CD4-positive, alpha-beta T cell treated with Interleukin-2 at 100 ng/mL for 4 hours (primary cell): Measurements from ENCODE around the gene MMP17.
"Not testable (repeated sequence)": the region's sequence is repeated elsewhere in the genome, so short reads cannot be mapped to it uniquely, and the experiment has no call there.

ENCODE experiments used
- DNase-seq: peaks from one replicate; pipeline ENCODE4 v3.0.0-alpha.2; 2020; ENCODE audit warnings: low spot score

The MMP17 gene

DNA sequence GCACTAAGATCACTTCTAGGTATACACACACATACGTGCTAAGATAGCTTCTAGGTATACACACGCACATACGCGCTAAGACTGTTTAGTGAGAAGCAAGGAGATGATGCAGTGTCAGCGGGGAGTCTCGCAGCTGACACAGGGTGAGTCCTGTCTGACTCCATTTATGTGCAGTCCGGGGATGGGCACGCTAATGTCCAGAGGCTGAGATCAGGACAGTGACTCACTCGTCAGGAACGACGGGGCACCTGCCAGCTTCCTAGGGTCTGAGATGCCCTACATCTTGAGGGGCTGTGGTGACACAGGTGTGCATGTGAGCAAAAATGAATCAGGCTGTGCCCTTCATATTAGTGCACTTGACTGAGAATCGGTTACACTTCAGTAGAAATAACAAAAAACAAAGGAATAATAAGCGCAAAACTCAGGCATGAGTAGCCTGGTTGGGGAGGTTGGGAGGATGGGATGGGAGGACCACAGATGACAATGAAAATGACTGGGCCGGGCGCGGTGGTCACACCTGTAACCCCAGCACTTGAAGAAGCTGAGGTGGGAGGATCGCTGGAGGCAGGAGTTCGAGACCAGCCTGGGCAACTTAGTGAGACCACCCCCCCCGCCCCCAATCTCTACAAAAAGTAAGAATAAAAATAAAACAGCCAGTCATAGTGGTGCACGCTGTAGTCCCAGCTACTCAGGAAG, 37.1 kb downstream of the MMP17 start:
- DNase-seq = no peak

DNA sequence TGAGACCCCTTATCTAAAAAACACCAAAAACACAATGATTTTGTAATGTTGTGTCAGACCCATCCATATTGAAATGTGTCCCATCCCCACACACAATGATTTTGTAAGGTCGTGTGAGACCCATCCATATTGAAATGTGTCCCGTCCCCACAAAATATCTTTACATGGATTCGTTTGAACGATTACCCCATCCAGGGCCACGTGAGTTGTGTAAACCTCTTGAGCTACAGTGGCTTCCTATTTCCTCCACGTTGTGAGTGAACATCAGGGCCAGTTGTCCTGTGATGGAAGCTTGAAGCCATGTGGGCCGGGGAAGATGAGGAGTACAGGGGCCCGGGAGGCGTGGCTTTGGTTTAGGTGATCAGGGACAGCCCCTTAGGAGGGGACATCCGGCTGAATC, 39.3 kb downstream of the MMP17 start:
- DNase-seq = no peak

- no peak for DNase-seq
Measured at GRCh38 chr12:131867891-131868675, 39.9 kb downstream of the MMP17 start.

- no peak for DNase-seq
Measured at GRCh38 chr12:131869871-131870418, 41.8 kb downstream of the MMP17 start.

- no peak for DNase-seq
Measured at GRCh38 chr12:131871677-131872076, 43.5 kb downstream of the MMP17 start.

DNA sequence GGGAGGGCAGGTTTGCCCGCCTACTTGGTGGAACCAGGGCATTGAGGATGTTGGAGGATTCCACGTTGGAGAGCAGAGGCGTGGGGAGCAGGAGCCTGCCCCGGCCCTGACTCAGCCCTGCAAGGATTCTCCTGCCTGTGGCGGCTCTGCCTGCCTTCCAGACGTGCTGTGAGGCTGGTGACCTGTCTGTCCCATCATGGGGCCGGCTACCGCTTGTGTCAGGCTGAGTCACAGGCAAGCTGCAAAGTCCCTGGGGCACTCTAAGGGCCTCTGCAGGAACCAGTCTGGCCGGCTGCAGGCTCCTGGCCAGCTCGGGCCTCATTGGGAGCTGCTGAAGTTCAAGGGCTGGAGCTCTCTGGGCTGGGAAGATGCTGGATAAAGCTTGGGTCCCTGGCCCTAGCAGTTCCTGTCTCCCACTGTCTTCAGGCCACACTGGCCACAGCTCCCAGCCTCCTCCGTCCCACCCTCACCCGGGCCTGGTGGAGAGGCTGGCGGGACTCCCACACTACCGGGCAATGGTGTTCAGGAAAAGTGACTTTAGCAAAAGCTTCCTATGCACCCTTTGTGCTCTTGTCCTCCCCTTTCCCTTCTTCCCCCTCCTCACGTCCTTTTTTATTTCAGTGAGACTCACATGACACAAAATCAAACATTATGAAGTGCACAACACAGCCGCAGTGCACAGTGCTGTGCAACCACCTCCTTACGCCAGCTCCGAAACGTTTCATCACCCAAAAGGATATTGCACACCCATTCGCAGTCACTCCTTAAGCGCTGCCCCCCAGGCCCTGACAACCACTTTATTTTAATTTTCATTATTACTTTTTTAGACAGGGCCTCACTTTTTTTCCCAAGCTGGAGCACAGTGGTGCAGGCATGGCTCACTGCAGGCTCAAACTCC, 44.2 kb downstream of the MMP17 start:
- no peak for DNase-seq

- no peak for DNase-seq
Measured at GRCh38 chr12:131873293-131873692, 45.1 kb downstream of the MMP17 start.

DNA sequence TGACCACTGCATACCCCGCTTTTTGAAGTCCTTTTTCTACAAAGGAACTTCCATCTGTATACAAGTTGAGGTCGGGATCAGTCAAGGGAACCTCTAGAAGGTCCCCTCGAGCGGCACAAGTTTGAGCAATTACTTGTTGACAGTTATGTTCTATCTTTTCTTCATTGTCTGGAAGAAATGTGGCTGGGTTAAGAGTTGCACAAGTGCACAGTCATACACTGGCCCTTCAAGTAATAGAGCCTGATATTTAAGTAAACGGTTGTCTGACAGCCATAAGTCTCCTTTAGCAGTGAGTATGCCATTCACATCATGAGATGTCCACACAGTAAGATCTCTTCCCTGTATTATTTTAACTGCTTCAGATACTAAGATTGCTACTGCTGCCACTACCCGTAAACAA, 46.8 kb downstream of the MMP17 start:
- DNase-seq = not testable (repeated sequence)

DNA sequence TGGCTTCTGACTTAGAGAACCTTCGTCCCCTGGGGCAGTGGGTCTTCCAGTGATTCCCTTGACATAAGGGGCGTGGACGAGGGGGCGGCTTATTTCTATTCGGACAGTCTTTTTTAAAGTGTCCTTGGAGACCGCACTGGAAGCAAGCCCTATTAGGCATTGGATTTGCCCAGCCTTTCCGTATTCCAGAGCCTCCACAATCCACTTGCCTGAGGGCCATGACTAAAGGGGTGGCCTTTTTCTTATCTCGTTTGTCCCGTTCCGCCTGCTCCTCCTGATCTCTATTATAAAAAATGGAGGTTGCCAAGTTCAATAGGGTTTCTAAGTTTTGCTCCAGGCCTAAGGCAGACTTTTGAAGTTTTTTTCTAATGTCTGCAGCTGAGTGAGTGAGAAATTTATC, 49.0 kb downstream of the MMP17 start:
- not testable (repeated sequence) for DNase-seq

DNA sequence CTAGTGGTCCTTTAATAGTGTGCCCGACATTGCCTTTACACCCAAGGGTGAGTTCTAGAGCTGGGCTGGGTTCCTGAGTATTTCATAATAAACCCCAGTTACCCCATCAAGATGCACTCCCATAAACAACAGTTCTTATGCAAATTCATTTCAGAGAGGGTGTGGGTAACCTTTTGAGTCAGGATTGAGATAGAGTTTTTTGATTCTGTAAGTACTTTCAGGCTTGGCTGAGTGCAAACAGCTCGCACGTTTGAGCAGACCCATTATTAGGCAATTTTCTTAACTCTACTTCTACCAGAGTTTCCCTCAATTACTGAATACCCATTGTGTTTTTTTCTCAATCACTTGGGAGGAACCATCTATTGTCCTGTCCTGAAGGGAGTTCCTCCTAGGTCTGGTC, 50.2 kb downstream of the MMP17 start:
- not testable (repeated sequence) for DNase-seq

GRCh38 chr12:131882804-131883520, 54.8 kb downstream of the MMP17 start:
- no peak for DNase-seq

DNA sequence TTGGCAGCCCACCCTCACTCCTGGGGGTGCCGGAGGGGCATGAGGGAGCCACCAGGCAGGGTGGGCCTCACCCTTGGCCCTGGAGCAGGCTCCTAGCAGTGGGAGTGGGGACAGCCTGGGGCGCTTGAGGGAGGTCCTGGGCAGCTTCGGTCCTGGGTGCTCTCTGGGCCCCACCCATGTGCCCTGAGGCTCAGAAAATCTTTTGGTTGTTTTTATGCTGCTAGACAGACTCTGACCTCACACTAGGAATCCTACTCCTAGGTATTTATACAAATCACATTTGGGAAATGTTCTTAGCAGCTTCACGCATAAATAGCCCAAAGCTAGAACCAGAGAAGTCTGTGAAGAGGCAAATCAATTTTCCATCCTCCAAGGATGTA, 55.3 kb downstream of the MMP17 start:
- DNase-seq = no peak

DNA sequence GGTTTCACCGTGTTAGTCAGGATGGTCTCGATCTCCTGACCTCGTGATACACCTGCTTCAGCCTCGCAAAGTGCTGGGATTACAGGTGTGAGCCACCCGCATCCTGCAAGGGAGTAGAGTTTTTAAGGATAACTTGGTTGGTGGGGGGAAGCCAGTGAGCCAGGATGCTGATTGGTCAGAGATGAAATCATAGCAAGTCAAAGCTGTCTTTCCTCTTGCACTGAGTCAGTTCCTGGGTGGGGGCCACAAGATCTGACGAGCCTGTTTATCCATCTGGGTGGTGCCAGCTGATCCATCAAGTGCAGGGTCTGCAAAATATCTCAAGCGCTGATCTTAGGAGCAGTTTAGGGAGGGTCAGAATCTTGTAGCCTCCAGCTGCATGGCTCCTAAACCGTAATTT, 56.9 kb downstream of the MMP17 start:
- DNase-seq = not testable (repeated sequence)

DNA sequence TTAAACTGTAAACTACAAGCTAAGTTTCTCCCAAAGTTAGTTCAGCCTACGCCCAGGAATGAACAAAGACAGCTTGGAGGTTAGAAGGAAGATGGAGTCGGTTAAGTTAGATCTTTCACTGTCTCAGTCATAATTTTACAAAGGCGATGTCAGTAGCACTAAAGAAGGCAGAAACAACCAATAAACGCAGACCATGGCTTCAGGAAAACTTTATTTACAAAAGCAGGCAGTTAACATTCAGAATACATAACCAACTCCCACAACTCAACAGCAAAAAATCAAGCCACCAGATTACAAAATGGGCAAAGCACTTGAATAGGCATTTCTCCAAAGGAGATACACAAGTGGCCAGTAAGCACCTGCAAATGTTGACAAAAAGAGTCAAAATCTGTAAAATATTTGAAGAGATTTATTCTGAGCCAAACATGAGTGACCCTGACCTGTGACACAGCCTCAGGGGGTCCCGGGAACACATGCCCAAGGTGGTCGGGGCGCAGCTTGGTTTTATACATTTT, 57.4 kb downstream of the MMP17 start:
- DNase-seq = no peak

GRCh38 chr12:131891722-131892121, 63.5 kb downstream of the MMP17 start:
- not testable (repeated sequence) for DNase-seq

DNA sequence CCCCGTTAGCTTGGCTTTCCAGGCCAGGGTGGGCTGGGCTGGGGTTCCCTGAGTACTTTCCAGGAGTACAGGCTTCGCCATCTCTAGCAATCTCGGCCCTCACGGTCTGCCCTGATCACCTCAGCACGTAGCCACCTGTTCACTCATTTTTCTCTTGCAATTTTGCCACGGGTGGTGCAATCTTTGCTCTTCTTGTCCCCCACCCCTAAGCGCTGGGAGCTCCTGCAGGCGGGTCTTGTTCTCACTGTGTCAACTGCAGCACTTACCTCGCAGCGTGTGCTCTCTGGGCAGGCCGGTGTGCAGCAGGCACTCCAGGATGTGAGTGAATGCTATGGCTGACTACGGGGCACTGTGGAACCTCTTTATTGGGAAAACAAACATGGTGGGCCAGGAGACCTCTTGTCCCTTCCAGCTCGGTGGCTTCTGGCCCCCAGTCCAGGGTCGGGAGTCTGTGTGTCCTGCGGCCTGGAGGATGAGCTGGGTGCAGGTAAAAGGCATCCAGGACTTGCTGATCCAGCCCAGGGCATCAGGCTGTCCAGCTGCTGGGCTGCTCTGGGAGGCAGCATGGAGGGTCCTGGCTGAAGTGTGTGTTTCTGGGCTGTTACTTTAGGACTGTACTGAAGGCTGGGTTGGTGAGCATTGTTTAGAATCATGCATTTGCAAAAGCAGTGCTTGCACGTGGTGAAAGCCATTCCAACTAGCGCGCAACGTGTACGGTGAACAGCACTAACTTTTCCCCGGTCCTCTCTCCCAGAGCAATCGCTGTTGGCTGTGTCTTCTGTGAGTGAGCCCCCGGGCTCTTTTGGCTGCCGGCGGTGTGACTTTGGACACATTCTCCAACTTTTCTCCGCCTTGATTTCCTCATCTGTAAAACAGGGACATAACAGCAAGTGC, 64.8 kb downstream of the MMP17 start:
- DNase-seq = no peak

GRCh38 chr12:131893605-131894312, 65.6 kb downstream of the MMP17 start:
- DNase-seq = no peak

DNA sequence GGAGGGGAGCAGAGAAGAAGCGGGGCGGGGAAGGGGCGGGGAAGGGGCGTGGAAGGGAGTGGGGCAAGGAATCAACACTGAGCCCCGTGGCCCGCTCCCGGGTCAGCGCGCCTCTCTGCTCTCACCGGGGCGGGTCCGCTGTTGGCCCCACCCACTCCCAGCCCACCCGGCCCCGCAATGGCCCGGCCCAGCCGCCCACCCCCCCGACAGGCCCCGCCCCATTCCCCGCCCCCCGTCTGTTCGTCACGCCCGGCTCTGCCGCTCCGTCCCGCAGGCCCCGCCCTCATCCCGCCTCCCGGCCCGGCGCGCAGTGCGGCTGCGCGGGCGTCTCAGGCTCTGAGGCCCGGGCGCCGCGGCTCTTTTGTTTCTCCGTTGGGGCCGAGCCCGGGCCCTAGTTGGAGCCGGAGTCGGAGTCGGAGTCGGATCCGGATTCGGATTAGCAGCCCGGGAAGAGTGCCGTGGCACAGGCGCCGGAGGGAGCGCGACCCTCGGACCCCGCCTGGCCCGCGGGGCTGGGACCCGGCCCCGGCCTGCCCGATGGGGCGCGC, 66.2 kb downstream of the MMP17 start, which contains the start of gene ULK1:
Gene ULK1 (plus strand): TSS at position 310 of the 548 bp plus-strand sequence. CDS start 380 bp downstream, outside the sequence.
- DNase-seq = peak; percentile 91

GRCh38 chr12:131894981-131895639, 66.9 kb downstream of the MMP17 start:
- DNase-seq = no peak
